Measurements from ENCODE around the gene ZNF91. TPM values are rescaled to one million over a fixed set of nuclear protein-coding genes. Genes with fewer than 3 reads are reported as not detected.
"Not testable (repeated sequence)": the region's sequence is repeated elsewhere in the genome, so short reads cannot be mapped to it uniquely, and the experiment has no call there.

Gene ZNF91
- total RNA-seq, 4 donors from 2014 or later = 39.4 to 119 (median 76.6) TPM

DNA sequence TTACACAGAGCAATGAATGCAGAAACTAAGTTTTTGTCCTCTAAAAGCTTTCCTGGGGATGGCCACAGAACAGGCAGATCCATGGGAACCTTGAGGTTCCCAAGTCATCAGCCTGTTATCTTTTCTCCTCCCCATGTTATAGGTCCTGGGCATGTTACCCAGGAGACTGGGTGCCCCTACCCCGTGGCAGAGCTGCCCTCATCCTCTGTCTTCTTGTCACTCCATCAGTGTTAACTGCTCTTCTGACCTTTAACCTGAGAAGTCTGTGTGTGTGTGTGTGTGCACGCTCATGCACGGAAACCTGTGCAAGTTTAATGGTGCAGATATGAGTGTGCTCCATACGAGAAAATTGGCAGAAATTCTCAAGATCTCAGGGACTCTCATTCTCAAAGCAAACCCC is 101.1 kb downstream of the ZNF91 start:
- no peak for DNase-seq
- Histone ChIP-seq H3K4me1 (no peaks in the 10 kb centered on the region), H3K27me3 (no peaks in the 10 kb centered on the region), H3K9me3 (no peaks in the 10 kb centered on the region), H3K27ac (no peak overlapping the region), H3K36me3 (no peaks in the 10 kb centered on the region), H3K4me3 (no peak overlapping the region)
- no peak for TF ChIP-seq CTCF (IDR thresholded peaks at IDR 0.05)
- no peak for TF ChIP-seq POLR2A (IDR thresholded peaks at IDR 0.05)
- intact Hi-C loops (cut with DNase I; ENCODE audit: low total_unique reads) = no loop called here

GRCh38 chr19:23289966-23290365 is 105.3 kb downstream of the ZNF91 start:
- intact Hi-C loops (cut with DNase I; ENCODE audit: low total_unique reads); H3K36me3 ChIP-seq; H3K4me1 ChIP-seq; H3K27me3 ChIP-seq; DNase-seq; H3K27ac ChIP-seq; H3K4me3 ChIP-seq; H3K9me3 ChIP-seq: not testable (repeated sequence)

Small RNAs within 50 kb of the gene (small RNA-seq; reads per million reads assigned to genes)
- not detected for gene VN1R91P

Other genes starting within 250 kb of the ZNF91 start
- gene ZNF724, start 145.1 kb downstream of the ZNF91 start, total RNA-seq = 10 to 100 TPM in 1 of 4 donors, 1 to 10 TPM in 1, under 1 TPM in 1, not detected in 1; 0.26 to 17.5 (median 1.5) TPM

Data from uterus (tissue), 4 donors.